ENCODE results near the gene RHPN2. TPM values are rescaled to one million over a fixed set of nuclear protein-coding genes. Genes with fewer than 3 reads are reported as not detected.
A peak's percentile ranks its signal among the peaks of the same experiment; 100 is the strongest.
"Not testable (repeated sequence)": the region's sequence is repeated elsewhere in the genome, so short reads cannot be mapped to it uniquely, and the experiment has no call there.

Gene RHPN2
- total RNA-seq, 1 experiment from 2014 or later, result 92.1 TPM

- DNase-seq (ENCODE audit: low read depth), result no peak
- in situ Hi-C loops (cut with HindIII; ENCODE audit: low pct_unique_long_range_greater_than_20kb, low sequenced_read_pairs), result no loop called here
Measured at GRCh38 chr19:33075519-33075918, 10.8 kb upstream of the RHPN2 start.

GRCh38 chr19:33071887-33072286 lies 7.2 kb upstream of the RHPN2 start:
- in situ Hi-C loops (cut with HindIII; ENCODE audit: low pct_unique_long_range_greater_than_20kb, low sequenced_read_pairs), result no loop called here
- no peak for DNase-seq (ENCODE audit: low read depth)

- in situ Hi-C loops (cut with HindIII; ENCODE audit: low pct_unique_long_range_greater_than_20kb, low sequenced_read_pairs), result no loop called here
- DNase-seq (ENCODE audit: low read depth), result no peak
Measured at GRCh38 chr19:33067121-33067520, 2.4 kb upstream of the RHPN2 start.

- in situ Hi-C loops (cut with HindIII; ENCODE audit: low pct_unique_long_range_greater_than_20kb, low sequenced_read_pairs), result no loop called here
- DNase-seq (ENCODE audit: low read depth), result no peak
Measured at GRCh38 chr19:33066543-33066942, 1.9 kb upstream of the RHPN2 start.

- in situ Hi-C loops (cut with HindIII; ENCODE audit: low pct_unique_long_range_greater_than_20kb, low sequenced_read_pairs), result no loop called here
- no peak for DNase-seq (ENCODE audit: low read depth)
Measured at GRCh38 chr19:33064458-33064791, 263 bp downstream of the RHPN2 start.

GRCh38 chr19:33063753-33064457 lies 783 bp downstream of the RHPN2 start:
- in situ Hi-C loops (cut with HindIII; ENCODE audit: low pct_unique_long_range_greater_than_20kb, low sequenced_read_pairs), result no loop called here
- no peak for DNase-seq (ENCODE audit: low read depth)

- in situ Hi-C loops (cut with HindIII; ENCODE audit: low pct_unique_long_range_greater_than_20kb, low sequenced_read_pairs), result no loop called here
- no peak for DNase-seq (ENCODE audit: low read depth)
Measured at GRCh38 chr19:33063356-33063752, 1.3 kb downstream of the RHPN2 start.

- no peak for DNase-seq (ENCODE audit: low read depth)
- in situ Hi-C loops (cut with HindIII; ENCODE audit: low pct_unique_long_range_greater_than_20kb, low sequenced_read_pairs), result no loop called here
Measured at GRCh38 chr19:33062902-33063301, 1.8 kb downstream of the RHPN2 start.

- in situ Hi-C loops (cut with HindIII; ENCODE audit: low pct_unique_long_range_greater_than_20kb, low sequenced_read_pairs), result no loop called here
- DNase-seq (ENCODE audit: low read depth), result no peak
Measured at GRCh38 chr19:33060586-33060985, 4.1 kb downstream of the RHPN2 start.

GRCh38 chr19:33055718-33056117 lies 9.0 kb downstream of the RHPN2 start:
- no peak for DNase-seq (ENCODE audit: low read depth)
- in situ Hi-C loops (cut with HindIII; ENCODE audit: low pct_unique_long_range_greater_than_20kb, low sequenced_read_pairs), result no loop called here

- peak; percentile 93 for DNase-seq (ENCODE audit: low read depth)
- in situ Hi-C loops (cut with HindIII; ENCODE audit: low pct_unique_long_range_greater_than_20kb, low sequenced_read_pairs), result no loop called here
Measured at GRCh38 chr19:33054623-33055022, 10.1 kb downstream of the RHPN2 start.

GRCh38 chr19:33052352-33052972 lies 12.2 kb downstream of the RHPN2 start:
- in situ Hi-C loops (cut with HindIII; ENCODE audit: low pct_unique_long_range_greater_than_20kb, low sequenced_read_pairs), result no loop called here
- peak; percentile 76 for DNase-seq (ENCODE audit: low read depth)

GRCh38 chr19:33050110-33050509 lies 14.6 kb downstream of the RHPN2 start:
- in situ Hi-C loops (cut with HindIII; ENCODE audit: low pct_unique_long_range_greater_than_20kb, low sequenced_read_pairs), result no loop called here
- DNase-seq (ENCODE audit: low read depth), result no peak

- no peak for DNase-seq (ENCODE audit: low read depth)
- in situ Hi-C loops (cut with HindIII; ENCODE audit: low pct_unique_long_range_greater_than_20kb, low sequenced_read_pairs), result no loop called here
Measured at GRCh38 chr19:33048806-33049676, 15.6 kb downstream of the RHPN2 start.

GRCh38 chr19:33047422-33047821 lies 17.3 kb downstream of the RHPN2 start:
- in situ Hi-C loops (cut with HindIII; ENCODE audit: low pct_unique_long_range_greater_than_20kb, low sequenced_read_pairs), result no loop called here
- DNase-seq (ENCODE audit: low read depth), result peak; percentile 93

GRCh38 chr19:33041828-33042160 lies 22.9 kb downstream of the RHPN2 start:
- in situ Hi-C loops (cut with HindIII; ENCODE audit: low pct_unique_long_range_greater_than_20kb, low sequenced_read_pairs); DNase-seq (ENCODE audit: low read depth): not testable (repeated sequence)

- DNase-seq (ENCODE audit: low read depth), result peak; percentile 99
- in situ Hi-C loops (cut with HindIII; ENCODE audit: low pct_unique_long_range_greater_than_20kb, low sequenced_read_pairs), result no loop called here
Measured at GRCh38 chr19:33040994-33041827, 23.5 kb downstream of the RHPN2 start.

- no peak for DNase-seq (ENCODE audit: low read depth)
- in situ Hi-C loops (cut with HindIII; ENCODE audit: low pct_unique_long_range_greater_than_20kb, low sequenced_read_pairs), result no loop called here
Measured at GRCh38 chr19:33039815-33040214, 24.9 kb downstream of the RHPN2 start.

Measured in Caki2 (cell line).